SK-N-SH treated with all-trans-retinoic acid at 6 μM for 48 hours (cell line): ENCODE data around the gene CALN1.

Experiments used
- ATAC-seq: fragments of 200-7000 bp; cut with Tn5 transposase; 3 replicates; pipeline ENCODE4 v1.9.1; 2020; ENCODE audit warnings: mild to moderate bottlenecking, moderate library complexity
- ARNTL ChIP-seq: fragments of 450-650 bp; formaldehyde crosslinking; IDR thresholded peaks from 2 replicates; pipeline ENCODE4 v1.5.0; 2020; ENCODE audit warnings: low read depth, mild to moderate bottlenecking, moderate library complexity, borderline replicate concordance
- BACH2 ChIP-seq: fragments of 250-450 bp; sonication (Bioruptor Pico); IDR thresholded peaks from 2 replicates; pipeline ENCODE4 v1.9.0; 2021; ENCODE audit warnings: mild to moderate bottlenecking, borderline replicate concordance
- ESRRG ChIP-seq: fragments of 250-450 bp; sonication (Bioruptor Pico); IDR thresholded peaks from 2 replicates; pipeline ENCODE4 v1.6.1; 2021; ENCODE audit warnings: mild to moderate bottlenecking
- ISL1 ChIP-seq: fragments of 250-450 bp; sonication (Bioruptor Pico); IDR thresholded peaks from 2 replicates; pipeline ENCODE4 v2.1.2; 2022; ENCODE audit warnings: mild to moderate bottlenecking, moderate library complexity
- OSR1 ChIP-seq: fragments of 250-450 bp; sonication (Bioruptor Pico); IDR thresholded peaks from 2 replicates; pipeline ENCODE4 v1.8.0; 2022; ENCODE audit warnings: moderate library complexity, mild to moderate bottlenecking, inconsistent platforms
- PPARA ChIP-seq: fragments of 250-450 bp; sonication (Bioruptor Pico); IDR thresholded peaks from 2 replicates; pipeline ENCODE4 v1.5.0; 2020; ENCODE audit warnings: mild to moderate bottlenecking, borderline replicate concordance
- RARB ChIP-seq: fragments of 250-450 bp; sonication (Bioruptor Pico); IDR thresholded peaks from 2 replicates; pipeline ENCODE4 v1.8.0; 2021; ENCODE audit warnings: mild to moderate bottlenecking, moderate library complexity
- SNAI2 ChIP-seq: fragments of 250-450 bp; sonication (Bioruptor Pico); IDR thresholded peaks from 2 replicates; pipeline ENCODE4 v1.5.0; 2020; ENCODE audit warnings: mild to moderate bottlenecking, moderate library complexity
- TSHZ2 ChIP-seq: fragments of 250-450 bp; sonication (Bioruptor Pico); IDR thresholded peaks from 2 replicates; pipeline ENCODE4 v1.5.0; 2020; ENCODE audit warnings: mild to moderate bottlenecking, moderate library complexity
- ZC3H10 ChIP-seq: fragments of 250-450 bp; sonication (Bioruptor Pico); IDR thresholded peaks from 2 replicates; pipeline ENCODE4 v1.5.1; 2021; ENCODE audit warnings: mild to moderate bottlenecking, moderate library complexity
- ZFP3 ChIP-seq: fragments of 250-450 bp; sonication (Bioruptor Pico); IDR thresholded peaks from 2 replicates; pipeline ENCODE4 v1.5.0; 2020; ENCODE audit warnings: mild to moderate bottlenecking, moderate library complexity
- ZFP30 ChIP-seq: fragments of 450-650 bp; formaldehyde crosslinking; IDR thresholded peaks from 2 replicates; pipeline ENCODE4 v1.5.0; 2022; ENCODE audit warnings: mild to moderate bottlenecking, moderate library complexity
- ZNF565 ChIP-seq: fragments of 450-650 bp; formaldehyde crosslinking; conservative IDR thresholded peaks from 2 replicates; pipeline ENCODE4 v1.5.0; 2020; ENCODE audit warnings: low read depth, mild to moderate bottlenecking, moderate library complexity
- ZNF70 ChIP-seq: fragments of 450-650 bp; formaldehyde crosslinking; IDR thresholded peaks from 2 replicates; pipeline ENCODE4 v1.5.0; 2020; ENCODE audit warnings: mild to moderate bottlenecking, moderate library complexity
- ZNF8 ChIP-seq: fragments of 450-650 bp; formaldehyde crosslinking; IDR thresholded peaks from 2 replicates; pipeline ENCODE4 v1.5.0; 2020; ENCODE audit warnings: mild to moderate bottlenecking, moderate library complexity
- TF ChIP-seq, protein P1 (sequence below): fragments of 250-450 bp; sonication (Bioruptor Pico); IDR thresholded peaks from 2 replicates; pipeline ENCODE4 v1.8.0; 2020; ENCODE audit warnings: mild to moderate bottlenecking, moderate library complexity, borderline replicate concordance
- TF ChIP-seq, protein P2 (sequence below): fragments of 250-450 bp; sonication (Bioruptor Pico); IDR thresholded peaks from 2 replicates; pipeline ENCODE4 v1.8.0; 2021; ENCODE audit warnings: low read depth, mild to moderate bottlenecking, moderate library complexity, borderline replicate concordance
- TF ChIP-seq, protein P3 (sequence below): fragments of 250-450 bp; sonication (Bioruptor Pico); IDR thresholded peaks from 2 replicates; pipeline ENCODE4 v1.5.1; 2020; ENCODE audit warnings: low read depth, mild to moderate bottlenecking, moderate library complexity

Gene CALN1

DNA sequence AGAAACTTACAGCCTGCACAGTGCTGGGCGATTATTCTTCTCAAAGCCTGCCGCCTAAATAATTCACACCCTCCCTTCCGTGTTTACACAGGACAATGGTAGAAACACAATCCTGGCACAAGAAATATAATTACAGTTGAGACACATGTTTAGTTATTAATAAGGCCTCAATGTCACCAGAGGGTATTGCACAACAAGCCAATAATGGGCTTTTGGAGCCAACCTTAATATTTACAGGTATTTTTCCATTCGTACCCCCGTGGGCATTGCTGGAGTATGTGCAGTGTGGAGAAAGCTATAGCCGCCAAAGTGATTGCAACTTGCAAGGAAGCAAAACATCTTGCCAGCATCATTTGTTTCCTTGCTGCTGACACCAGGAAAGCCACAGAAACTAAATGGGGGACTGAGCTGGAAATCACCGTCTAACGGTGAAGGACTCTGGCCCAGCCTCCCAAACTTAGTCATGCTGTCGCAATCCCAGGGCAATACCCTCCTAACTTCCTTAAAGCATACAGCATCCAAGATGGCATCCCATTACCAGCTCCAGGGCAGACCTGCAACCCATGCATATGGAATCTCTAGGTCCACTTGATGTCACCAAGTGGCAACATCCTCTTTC, 8.6 kb downstream of the CALN1 start:
- TF ChIP-seq ZNF70 (CRISPR knock-in tag), result no peak
- TF ChIP-seq, protein P1, sequence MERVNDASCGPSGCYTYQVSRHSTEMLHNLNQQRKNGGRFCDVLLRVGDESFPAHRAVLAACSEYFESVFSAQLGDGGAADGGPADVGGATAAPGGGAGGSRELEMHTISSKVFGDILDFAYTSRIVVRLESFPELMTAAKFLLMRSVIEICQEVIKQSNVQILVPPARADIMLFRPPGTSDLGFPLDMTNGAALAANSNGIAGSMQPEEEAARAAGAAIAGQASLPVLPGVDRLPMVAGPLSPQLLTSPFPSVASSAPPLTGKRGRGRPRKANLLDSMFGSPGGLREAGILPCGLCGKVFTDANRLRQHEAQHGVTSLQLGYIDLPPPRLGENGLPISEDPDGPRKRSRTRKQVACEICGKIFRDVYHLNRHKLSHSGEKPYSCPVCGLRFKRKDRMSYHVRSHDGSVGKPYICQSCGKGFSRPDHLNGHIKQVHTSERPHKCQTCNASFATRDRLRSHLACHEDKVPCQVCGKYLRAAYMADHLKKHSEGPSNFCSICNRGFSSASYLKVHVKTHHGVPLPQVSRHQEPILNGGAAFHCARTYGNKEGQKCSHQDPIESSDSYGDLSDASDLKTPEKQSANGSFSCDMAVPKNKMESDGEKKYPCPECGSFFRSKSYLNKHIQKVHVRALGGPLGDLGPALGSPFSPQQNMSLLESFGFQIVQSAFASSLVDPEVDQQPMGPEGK (CRISPR knock-in tag), result no peak
- TF ChIP-seq ZFP3 (CRISPR knock-in tag), result no peak
- TF ChIP-seq, protein P2, sequence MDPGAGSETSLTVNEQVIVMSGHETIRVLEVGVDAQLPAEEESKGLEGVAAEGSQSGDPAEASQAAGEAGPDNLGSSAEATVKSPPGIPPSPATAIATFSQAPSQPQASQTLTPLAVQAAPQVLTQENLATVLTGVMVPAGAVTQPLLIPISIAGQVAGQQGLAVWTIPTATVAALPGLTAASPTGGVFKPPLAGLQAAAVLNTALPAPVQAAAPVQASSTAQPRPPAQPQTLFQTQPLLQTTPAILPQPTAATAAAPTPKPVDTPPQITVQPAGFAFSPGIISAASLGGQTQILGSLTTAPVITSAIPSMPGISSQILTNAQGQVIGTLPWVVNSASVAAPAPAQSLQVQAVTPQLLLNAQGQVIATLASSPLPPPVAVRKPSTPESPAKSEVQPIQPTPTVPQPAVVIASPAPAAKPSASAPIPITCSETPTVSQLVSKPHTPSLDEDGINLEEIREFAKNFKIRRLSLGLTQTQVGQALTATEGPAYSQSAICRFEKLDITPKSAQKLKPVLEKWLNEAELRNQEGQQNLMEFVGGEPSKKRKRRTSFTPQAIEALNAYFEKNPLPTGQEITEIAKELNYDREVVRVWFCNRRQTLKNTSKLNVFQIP (CRISPR knock-in tag), result no peak
- TF ChIP-seq ARNTL (CRISPR knock-in tag), result no peak
- TF ChIP-seq ZC3H10 (CRISPR knock-in tag), result no peak
- TF ChIP-seq, protein P3, sequence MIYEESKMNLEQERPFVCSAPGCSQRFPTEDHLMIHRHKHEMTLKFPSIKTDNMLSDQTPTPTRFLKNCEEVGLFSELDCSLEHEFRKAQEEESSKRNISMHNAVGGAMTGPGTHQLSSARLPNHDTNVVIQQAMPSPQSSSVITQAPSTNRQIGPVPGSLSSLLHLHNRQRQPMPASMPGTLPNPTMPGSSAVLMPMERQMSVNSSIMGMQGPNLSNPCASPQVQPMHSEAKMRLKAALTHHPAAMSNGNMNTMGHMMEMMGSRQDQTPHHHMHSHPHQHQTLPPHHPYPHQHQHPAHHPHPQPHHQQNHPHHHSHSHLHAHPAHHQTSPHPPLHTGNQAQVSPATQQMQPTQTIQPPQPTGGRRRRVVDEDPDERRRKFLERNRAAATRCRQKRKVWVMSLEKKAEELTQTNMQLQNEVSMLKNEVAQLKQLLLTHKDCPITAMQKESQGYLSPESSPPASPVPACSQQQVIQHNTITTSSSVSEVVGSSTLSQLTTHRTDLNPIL (CRISPR knock-in tag), result no peak
- TF ChIP-seq SNAI2 (CRISPR knock-in tag), result no peak
- TF ChIP-seq BACH2, result no peak
- TF ChIP-seq TSHZ2 (CRISPR knock-in tag), result no peak
- no peak for TF ChIP-seq ZNF565 (CRISPR knock-in tag)
- no peak for TF ChIP-seq ZFP30 (CRISPR knock-in tag)
- no peak for TF ChIP-seq ZNF8 (CRISPR knock-in tag)
- ATAC-seq, result no peak

DNA sequence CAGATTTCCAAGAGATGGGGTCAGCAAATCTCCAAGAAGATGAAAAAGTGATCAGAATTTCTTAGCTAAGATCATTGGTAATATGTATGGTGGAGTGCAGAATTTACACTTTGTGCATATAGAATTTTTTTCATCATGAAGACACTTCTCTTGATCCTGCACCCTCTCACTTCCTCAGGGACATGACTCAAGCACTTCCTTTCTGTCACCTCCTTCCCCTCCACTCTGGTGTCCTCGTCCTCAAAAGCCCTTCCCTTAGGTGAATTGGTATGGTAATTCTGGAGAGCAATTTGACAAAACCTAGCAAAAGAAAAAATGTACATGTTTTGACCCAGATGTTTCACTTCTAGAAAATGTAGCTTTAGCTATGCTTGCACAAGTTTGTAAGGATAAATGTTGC, 18.1 kb downstream of the CALN1 start:
- ATAC-seq, result no peak
- no peak for TF ChIP-seq ZC3H10 (CRISPR knock-in tag)
- no peak for TF ChIP-seq ZNF70 (CRISPR knock-in tag)
- TF ChIP-seq SNAI2 (CRISPR knock-in tag), result no peak
- no peak for TF ChIP-seq OSR1 (CRISPR knock-in tag)
- no peak for TF ChIP-seq ESRRG (CRISPR knock-in tag)
- no peak for TF ChIP-seq RARB (CRISPR knock-in tag)
- no peak for TF ChIP-seq ZNF8 (CRISPR knock-in tag)
- no peak for TF ChIP-seq PPARA (CRISPR knock-in tag)
- TF ChIP-seq, protein P1 (CRISPR knock-in tag), result no peak
- TF ChIP-seq ZFP3 (CRISPR knock-in tag), result no peak
- no peak for TF ChIP-seq ZNF565 (CRISPR knock-in tag)
- TF ChIP-seq ZFP30 (CRISPR knock-in tag), result no peak
- no peak for TF ChIP-seq ISL1 (CRISPR knock-in tag)
- TF ChIP-seq TSHZ2 (CRISPR knock-in tag), result no peak
